HEK293T (cell line): ENCODE data around the gene NR2C2.
"Not testable (repeated sequence)": the region's sequence is repeated elsewhere in the genome, so short reads cannot be mapped to it uniquely, and the experiment has no call there.

ENCODE experiments used
- CTCF ChIA-PET: fragments of 350-600 bp; formaldehyde crosslinking; extraction: SDS; loops from one replicate; lab custom pipeline; 2021; ENCODE audit warnings: antibody characterized with exemption, inconsistent platforms; lab: Yijun Ruan, JAX
- POLR2A ChIA-PET: fragments of 350-600 bp; formaldehyde crosslinking; extraction: SDS; loops from one replicate; lab custom pipeline; 2020; ENCODE audit warnings: antibody characterized with exemption, inconsistent platforms; lab: Yijun Ruan, JAX
- DNase-seq: peaks from one replicate; pipeline ENCODE4 v3.0.0; 2012; ENCODE audit warnings: mixed read lengths; ENCODE audit errors: extremely low spot score
- ARNT ChIP-seq: fragments of 450-650 bp; IDR thresholded peaks from 2 replicates; pipeline ENCODE4 v1.6.1; 2017; ENCODE audit warnings: mild to moderate bottlenecking
- BHLHE40 ChIP-seq: fragments of 450-650 bp; IDR thresholded peaks from 2 replicates; pipeline ENCODE4 v1.6.1; 2016; ENCODE audit warnings: mild to moderate bottlenecking, moderate library complexity, borderline replicate concordance
- CTBP1 ChIP-seq: fragments of 450-650 bp; IDR thresholded peaks from 2 replicates; pipeline ENCODE4 v1.6.1; 2016; ENCODE audit warnings: borderline replicate concordance
- ELF4 ChIP-seq: fragments of 450-650 bp; IDR thresholded peaks from 2 replicates; pipeline ENCODE4 v1.6.1; 2017; ENCODE audit warnings: antibody characterized with exemption
- FOXA1 ChIP-seq: fragments of 450-650 bp; IDR thresholded peaks from 2 replicates; pipeline ENCODE4 v1.6.1; 2016; ENCODE audit warnings: mild to moderate bottlenecking
- FOXK2 ChIP-seq: fragments of 450-650 bp; IDR thresholded peaks from 2 replicates; pipeline ENCODE4 v1.6.1; 2016; ENCODE audit warnings: mild to moderate bottlenecking
- FOXM1 ChIP-seq: fragments of 450-650 bp; IDR thresholded peaks from 2 replicates; pipeline ENCODE4 v1.6.1; 2017; ENCODE audit warnings: mild to moderate bottlenecking, borderline replicate concordance
- HDGF ChIP-seq: fragments of 450-650 bp; IDR thresholded peaks from 2 replicates; pipeline ENCODE4 v1.6.1; 2017; ENCODE audit warnings: antibody characterized with exemption, borderline replicate concordance
- L3MBTL2 ChIP-seq: fragments of 450-650 bp; conservative IDR thresholded peaks from 2 replicates; pipeline ENCODE4 v1.6.1; 2016; ENCODE audit warnings: mild to moderate bottlenecking
- LEF1 ChIP-seq: fragments of 450-650 bp; IDR thresholded peaks from 2 replicates; pipeline ENCODE4 v1.6.1; 2017; ENCODE audit warnings: mild to moderate bottlenecking, borderline replicate concordance
- NFRKB ChIP-seq: fragments of 450-650 bp; IDR thresholded peaks from 2 replicates; pipeline ENCODE4 v1.6.1; 2016; ENCODE audit warnings: mild to moderate bottlenecking, moderate library complexity
- SP1 ChIP-seq: fragments of 450-650 bp; IDR thresholded peaks from 2 replicates; pipeline ENCODE4 v1.6.1; 2017
- SUZ12 ChIP-seq: fragments of 450-650 bp; IDR thresholded peaks from 2 replicates; pipeline ENCODE4 v1.6.1; 2016; ENCODE audit warnings: mild to moderate bottlenecking
- TARDBP ChIP-seq: fragments of 450-650 bp; IDR thresholded peaks from 2 replicates; pipeline ENCODE4 v1.6.1; 2016
- ZNF384 ChIP-seq: fragments of 450-650 bp; IDR thresholded peaks from 2 replicates; pipeline ENCODE4 v1.6.1; 2016
- TF ChIP-seq, protein P1 (sequence below): fragments of 450-650 bp; IDR thresholded peaks from 2 replicates; pipeline ENCODE4 v1.6.1; 2016

Gene NR2C2

DNA sequence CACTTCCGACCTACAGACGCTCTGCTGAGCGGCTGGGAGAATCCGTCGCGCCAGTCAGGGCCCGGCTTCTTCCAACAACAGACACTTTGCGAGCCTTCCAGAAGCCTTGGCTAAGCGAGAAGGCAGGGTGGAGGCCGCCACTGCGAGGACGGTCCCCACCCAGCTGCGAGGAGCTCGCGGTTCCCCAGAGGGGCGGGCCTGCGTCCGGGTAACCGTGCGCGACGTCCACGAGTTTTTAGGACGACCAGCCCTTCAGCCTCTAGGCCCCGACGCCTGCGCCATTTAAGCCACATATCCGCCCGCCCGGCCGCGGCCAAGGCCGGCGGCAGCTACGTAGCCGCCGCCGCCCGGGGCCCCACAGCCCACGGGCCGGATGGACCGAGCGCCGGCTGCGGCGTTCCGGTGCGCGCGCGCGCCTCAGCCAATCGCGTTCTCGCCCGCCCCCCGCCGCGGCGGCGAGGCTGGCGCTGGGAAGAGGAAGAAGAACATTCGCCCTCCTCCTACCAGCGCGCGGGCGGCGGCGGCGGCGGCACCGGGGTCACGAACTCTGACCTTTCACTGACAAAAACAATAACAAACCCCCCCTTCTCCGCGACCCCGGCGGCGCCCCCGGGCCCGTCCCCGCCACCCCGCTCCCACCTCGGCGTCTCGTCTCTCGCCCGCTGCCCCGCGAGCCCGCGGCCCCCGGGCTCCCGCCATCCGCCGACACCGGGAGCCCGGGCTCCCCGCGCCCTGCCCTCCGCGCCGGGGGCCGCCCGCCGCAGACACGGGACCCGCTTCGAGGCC, at the start of gene NR2C2:
Gene NR2C2, plus strand, starts transcription at position 484 of the 786 bp plus-strand sequence. CDS start 56,332 bp downstream, outside the sequence.
- ChIA-PET CTCF (interaction anchor here (0.5 kb wide), 1 partner anchor 117 kb away, joined by 3 read pairs; no protein-coding TSS in a partner anchor), POLR2A (interaction anchor here (0.9 to 1.7 kb wide), 10 partner anchors 10 to 152 kb away, joined by 3 to 13 read pairs (median 3); partner anchors contain the start of genes MRPS25 and RBSN)
- peak; percentile 80 for DNase-seq
- TF ChIP-seq L3MBTL2 (peak; percentile 42; the same call in 1 of the 2 replicates), ARNT (0 out of 2 replicates have a peak, but pooled peaks have one; percentile 7), BHLHE40 (no peak)

DNA sequence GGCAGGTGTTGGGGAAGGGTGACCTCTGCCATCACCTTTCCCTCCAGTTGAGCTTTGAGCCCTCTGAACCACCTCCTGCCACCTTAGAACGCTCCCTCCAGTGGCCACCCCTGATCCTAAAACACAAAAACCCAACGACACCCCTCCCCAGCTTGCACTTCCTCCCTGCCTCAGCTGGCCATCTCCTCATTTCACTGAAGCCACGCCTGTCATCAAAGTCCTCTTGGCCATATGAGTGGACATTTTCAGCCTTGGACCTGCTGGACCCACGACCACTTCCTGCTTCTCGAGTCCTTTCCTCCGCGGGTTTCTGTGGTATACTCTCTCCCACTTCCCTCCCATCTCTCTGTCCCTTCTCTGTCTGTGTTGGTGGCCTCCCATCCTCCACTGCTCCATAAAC, 48.5 kb upstream of the NR2C2 start:
- POLR2A ChIA-PET: no interaction called here
- DNase-seq: no peak
- CTCF ChIA-PET: no interaction called here
- TF ChIP-seq FOXM1 (no peak), FOXA1 (no peak), L3MBTL2 (no peak), ZNF384 (no peak), SUZ12 (no peak), HDGF (no peak), BHLHE40 (no peak), ARNT (no peak), LEF1 (no peak), SP1 (no peak), TARDBP (no peak), FOXK2 (no peak)

DNA sequence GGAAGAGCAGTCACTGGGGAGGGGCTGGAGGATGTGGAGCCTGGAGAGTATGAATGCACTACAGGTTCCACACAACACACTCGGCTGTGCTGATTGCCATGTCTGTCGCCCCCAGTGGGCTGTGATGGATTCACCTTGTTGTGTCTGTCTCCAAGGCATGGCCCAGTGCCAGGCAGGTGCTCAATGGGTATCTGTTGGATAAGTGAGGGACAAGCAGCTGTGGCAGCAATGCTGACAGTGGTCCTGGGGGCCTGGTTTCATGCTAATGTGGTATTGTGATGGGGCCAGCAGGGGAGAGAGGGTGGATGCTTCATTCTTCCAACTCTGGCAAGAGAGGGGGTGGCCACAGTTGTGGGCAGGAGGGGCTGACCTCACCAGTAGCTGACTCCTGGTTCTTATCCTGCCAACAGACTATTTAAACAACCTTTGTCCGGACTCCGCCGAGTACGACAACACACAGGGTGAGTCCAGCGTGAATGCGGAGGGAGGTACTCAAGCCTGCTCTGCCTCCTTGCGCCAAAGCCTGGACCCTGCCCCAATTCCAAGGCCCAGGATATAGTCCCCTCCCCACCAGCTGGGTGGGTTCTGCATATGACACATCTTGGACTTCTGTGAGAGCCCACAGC, 47.3 kb upstream of the NR2C2 start:
- no peak for TF ChIP-seq HDGF
- TF ChIP-seq FOXA1: no peak
- no peak for TF ChIP-seq ELF4
- TF ChIP-seq NFRKB: no peak
- TF ChIP-seq CTBP1: no peak
- TF ChIP-seq TARDBP: no peak
- TF ChIP-seq SP1: no peak
- TF ChIP-seq ARNT: no peak
- no peak for TF ChIP-seq BHLHE40
- no peak for TF ChIP-seq L3MBTL2
- no peak for TF ChIP-seq FOXK2
- TF ChIP-seq ZNF384: no peak
- TF ChIP-seq LEF1: no peak
- TF ChIP-seq FOXM1: no peak
- ChIA-PET POLR2A (no interaction called here), CTCF (no interaction called here)
- DNase-seq: no peak

DNA sequence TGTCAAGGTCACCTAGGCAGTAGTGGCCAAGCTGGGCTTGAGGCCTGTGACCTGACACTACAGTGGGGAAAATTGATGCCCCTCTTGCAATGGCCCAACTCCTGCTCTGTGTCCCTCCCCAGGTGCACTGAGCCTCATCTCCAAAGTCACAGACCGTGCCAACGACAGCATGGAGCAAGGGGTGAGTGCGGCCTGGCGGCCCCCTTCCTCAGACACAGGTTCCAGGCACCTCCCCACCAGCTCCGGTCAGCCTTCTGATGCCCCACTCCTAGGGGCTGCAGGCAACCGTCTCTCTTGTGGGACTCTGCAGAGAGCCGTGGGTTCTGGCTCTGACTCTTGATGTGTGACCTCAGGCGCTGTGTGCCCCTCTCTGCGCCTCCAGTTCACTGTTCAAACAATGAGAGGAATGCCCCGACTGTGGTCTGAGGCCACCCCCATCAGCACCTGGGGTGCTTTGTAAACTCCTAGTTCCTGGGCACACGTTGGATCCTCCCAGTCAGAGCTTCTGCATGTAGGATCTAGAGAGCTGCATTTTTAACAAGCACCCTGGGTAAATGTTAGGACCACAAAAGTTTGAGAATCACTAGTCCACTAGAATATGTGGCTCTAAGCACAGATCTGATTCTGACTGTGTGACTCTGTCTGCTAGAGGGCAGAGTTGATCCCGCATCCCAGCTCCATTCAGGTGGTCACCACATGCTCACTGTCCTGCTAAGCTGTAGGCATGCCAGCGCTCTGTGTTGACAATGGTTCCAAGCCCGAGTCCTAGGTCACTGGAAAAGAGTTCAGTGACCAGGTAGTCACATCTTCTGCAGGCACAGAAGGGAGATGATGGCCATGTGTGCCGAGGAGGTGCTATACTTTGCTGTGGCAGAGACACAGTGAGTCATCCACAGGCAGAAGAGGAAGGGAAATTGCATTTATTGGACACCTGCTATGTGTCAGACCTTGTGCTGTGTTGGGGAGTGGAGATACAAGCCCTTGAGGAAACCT, 46.2 kb upstream of the NR2C2 start:
- no peak for TF ChIP-seq ARNT
- no peak for TF ChIP-seq FOXK2
- no peak for TF ChIP-seq NFRKB
- TF ChIP-seq SUZ12: no peak
- ChIA-PET POLR2A (no interaction called here), CTCF (no interaction called here)
- no peak for DNase-seq

DNA sequence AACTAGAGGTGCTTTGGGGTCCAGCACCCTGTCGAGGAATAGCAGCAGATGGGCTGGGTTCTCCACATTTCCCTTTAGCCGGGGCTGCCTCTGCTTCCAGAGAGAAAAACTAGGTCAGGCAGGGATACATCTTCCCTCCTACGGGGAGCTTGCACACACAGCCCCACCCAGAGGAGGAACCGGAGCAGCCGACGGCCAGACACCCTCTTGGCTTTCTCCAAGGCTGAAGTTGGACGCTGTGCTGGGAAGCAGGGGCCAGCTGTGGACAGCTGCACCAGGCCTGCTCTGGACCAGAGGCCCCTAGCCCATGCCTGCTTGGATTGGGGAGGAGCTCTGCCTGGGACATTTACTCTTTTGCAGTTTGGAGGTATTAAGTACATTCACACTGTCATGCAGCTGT, 44.7 kb upstream of the NR2C2 start:
- TF ChIP-seq TARDBP: no peak
- no peak for TF ChIP-seq ZNF384
- no peak for TF ChIP-seq SUZ12
- TF ChIP-seq ARNT: no peak
- TF ChIP-seq ELF4: no peak
- TF ChIP-seq, protein P1, sequence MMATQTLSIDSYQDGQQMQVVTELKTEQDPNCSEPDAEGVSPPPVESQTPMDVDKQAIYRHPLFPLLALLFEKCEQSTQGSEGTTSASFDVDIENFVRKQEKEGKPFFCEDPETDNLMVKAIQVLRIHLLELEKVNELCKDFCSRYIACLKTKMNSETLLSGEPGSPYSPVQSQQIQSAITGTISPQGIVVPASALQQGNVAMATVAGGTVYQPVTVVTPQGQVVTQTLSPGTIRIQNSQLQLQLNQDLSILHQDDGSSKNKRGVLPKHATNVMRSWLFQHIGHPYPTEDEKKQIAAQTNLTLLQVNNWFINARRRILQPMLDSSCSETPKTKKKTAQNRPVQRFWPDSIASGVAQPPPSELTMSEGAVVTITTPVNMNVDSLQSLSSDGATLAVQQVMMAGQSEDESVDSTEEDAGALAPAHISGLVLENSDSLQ: no peak
- TF ChIP-seq CTBP1: no peak
- TF ChIP-seq BHLHE40: no peak
- TF ChIP-seq L3MBTL2: no peak
- TF ChIP-seq FOXM1: no peak
- no peak for TF ChIP-seq LEF1
- TF ChIP-seq HDGF: no peak
- TF ChIP-seq NFRKB: no peak
- no peak for TF ChIP-seq SP1
- TF ChIP-seq FOXK2: no peak
- no peak for TF ChIP-seq FOXA1
- ChIA-PET CTCF (no interaction called here), POLR2A (no interaction called here)
- no peak for DNase-seq

DNA sequence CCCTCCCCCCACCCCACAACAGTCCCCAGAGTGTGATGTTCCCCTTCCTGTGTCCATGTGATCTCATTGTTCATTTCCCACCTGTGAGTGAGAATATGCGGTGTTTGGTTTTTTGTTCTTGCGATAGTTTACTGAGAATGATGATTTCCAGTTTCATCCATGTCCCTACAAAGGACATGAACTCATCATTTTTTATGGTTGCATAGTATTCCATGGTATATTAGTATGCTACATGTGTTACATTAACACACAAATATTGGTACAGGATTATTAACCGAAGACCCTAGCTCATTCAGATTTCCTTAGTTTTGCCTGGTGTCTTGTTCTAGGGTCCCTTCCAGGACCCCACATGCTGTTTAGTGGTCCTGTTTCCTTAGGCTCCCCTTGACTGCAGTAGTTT, 43.9 kb upstream of the NR2C2 start:
- POLR2A ChIA-PET, DNase-seq, CTCF ChIA-PET: not testable (repeated sequence)
